Hepatic stellate cell (primary cell): ENCODE results near the gene IZUMO3.
"Not testable (repeated sequence)": the region's sequence is repeated elsewhere in the genome, so short reads cannot be mapped to it uniquely, and the experiment has no call there.

ENCODE experiments used
- DNase-seq: peaks from one replicate; pipeline ENCODE4 v3.0.0; 2011; ENCODE audit warnings: low spot score

Gene IZUMO3, protein sequence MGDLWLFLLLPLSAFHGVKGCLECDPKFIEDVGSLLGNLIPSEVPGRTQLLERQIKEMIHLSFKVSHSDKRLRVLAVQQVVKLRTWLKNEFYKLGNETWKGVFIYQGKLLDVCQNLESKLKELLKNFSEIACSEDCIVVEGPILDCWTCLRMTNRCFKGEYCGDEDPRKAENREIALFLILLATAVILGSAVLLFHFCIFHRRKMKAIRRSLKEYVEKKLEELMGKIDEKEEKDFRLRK

GRCh38 chr9:24545847-24546522 lies at the start of gene IZUMO3:
Gene IZUMO3, minus strand, starts transcription at chr9:24545897. Its CDS starts 248 bp downstream, at chr9:24545649.
- no peak for DNase-seq

- DNase-seq, result no peak
Measured at GRCh38 chr9:24594234-24594850, 48.6 kb upstream of the IZUMO3 start.

- no peak for DNase-seq
Measured at GRCh38 chr9:24590432-24590831, 44.7 kb upstream of the IZUMO3 start.

DNA sequence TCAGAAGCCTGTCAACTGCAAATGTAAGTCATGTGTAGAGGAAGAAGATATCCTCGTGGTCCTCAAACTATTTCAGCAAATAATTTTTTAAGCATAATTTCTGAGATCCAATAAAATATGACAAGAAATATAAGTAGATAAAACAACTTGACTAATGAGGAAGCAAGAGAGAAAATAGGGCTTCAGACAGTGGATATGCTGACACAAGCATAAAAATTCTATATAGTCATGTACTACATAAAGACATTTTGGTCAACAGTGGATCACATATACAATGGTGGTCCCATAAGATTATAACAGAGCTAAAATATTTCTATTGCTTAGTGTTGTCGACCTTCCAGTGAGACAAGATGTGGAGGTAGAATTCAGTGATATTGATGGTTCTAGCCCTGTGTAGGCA lies 42.2 kb upstream of the IZUMO3 start:
- DNase-seq, result no peak

DNA sequence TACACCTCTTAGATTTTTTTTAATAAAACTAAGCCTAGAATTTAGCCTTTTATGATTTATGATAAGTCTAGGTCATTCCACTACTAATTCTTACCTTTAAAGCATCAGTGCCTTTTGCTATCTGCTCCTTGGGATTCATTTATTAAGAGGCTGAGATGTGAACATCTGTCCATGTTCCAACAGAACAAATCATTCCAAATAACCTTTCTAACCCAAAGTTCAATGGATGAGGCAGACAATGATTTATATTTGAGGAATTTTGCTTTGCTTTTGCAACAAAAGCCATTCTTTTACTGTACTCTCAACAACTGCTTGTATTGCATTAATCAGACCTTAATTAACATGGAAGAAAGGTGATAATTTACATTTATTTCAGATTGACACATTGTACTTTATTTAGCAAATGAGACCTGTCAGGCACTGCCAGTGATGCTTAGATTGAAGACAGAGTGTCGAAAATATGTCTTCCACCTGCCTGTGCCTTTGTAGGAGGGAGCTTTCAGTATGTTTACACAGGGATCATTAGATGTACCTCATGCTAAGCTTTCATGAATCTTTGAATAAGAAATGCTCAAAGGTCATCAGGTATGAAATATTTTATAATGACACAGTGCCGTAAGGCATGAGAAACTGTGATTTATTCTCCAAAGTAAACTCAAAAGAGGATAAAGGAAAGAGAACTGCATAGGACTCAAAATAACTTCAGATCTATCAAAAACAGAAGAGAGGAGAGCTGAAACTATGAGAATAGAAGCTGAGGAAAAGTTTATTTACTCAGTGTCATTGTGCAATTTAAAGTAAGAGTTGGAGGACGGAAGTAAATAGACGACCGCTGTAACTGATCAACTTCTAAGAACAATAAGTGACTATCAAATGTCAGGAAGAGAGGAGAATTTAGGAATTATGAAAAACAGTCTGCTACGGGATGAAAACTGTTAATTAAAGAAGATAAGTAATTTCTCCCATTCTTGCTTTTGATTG lies 36.7 kb upstream of the IZUMO3 start:
- no peak for DNase-seq

- DNase-seq, result not testable (repeated sequence)
Measured at GRCh38 chr9:24580005-24580404, 34.3 kb upstream of the IZUMO3 start.

DNA sequence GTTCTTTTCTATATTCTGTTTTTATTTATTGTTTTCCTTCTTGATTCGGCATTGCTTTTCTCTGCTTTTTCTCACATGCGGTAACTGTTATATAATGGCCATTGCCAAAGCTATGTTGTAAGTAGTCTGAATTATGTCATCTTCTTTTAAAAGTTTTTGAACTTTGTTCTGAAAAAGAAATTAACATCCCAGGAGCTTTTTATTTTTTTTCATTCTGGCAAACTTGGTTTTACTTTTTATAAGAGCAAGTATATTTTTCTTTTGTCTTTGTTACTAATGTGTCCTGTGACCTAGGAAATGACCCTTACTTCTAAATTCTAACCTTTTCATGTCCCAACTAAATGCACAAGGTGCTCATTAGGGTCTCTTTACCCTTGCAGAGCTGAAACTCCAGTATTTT lies 26.7 kb upstream of the IZUMO3 start:
- DNase-seq, result no peak

GRCh38 chr9:24561957-24562356 lies 16.3 kb upstream of the IZUMO3 start:
- no peak for DNase-seq

DNA sequence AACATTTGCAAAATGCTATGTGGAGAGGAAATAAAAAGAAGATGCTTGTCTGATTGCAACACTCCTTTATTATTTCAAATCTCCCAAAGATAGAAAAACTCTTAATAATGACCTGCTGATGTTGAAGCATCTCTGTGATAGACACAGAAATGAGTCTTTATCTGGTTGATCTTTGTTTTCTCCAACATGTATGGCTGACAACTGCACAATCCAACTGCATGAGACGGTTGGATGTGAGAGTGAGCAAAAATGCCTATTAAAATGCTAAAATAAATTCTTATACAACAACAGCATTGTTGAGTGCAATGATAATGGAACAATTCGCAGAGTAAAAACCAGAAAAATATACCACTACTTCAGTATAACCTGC lies 7.5 kb upstream of the IZUMO3 start:
- no peak for DNase-seq

GRCh38 chr9:24552526-24553182 lies 7.0 kb upstream of the IZUMO3 start:
- no peak for DNase-seq

- DNase-seq, result no peak
Measured at GRCh38 chr9:24545285-24545684, 412 bp downstream of the IZUMO3 start.

DNA sequence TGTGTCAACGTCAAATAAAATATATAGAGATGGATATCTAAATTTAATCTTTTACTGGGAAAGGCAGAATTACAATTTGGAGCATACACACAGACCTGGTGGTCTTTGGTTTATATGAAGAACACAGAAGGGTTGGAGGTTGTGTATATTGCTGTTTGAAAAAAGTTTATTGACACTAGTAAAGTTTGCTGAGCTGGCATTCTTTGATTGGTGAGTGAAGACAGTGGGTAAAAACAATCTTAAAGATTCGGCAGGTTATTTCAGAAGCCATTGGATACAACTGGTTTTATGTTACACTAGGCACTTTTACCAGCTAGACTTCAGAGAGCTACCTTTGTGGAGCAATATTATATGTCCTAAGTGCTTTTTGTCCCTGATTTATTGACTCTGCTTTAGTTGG lies 27.2 kb downstream of the IZUMO3 start:
- no peak for DNase-seq

DNA sequence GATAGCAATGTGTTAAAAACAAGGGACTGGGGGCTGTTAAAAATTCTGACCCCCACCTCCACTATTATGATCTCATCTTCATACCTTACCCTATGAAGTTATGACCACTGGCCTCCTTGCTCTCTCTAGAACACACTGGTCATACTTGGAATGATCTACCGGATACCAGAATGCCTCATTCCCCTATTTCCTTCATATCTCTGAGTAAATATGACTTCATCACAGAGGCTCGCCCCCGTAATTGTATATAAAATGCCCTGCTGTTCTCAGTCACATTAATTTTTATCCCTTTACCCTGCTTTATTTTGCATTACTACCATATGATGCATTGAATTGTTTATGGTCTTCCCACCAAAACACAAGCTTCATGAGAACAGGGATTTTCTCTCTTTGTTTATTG lies 29.2 kb downstream of the IZUMO3 start:
- DNase-seq, result no peak

- no peak for DNase-seq
Measured at GRCh38 chr9:24509850-24510249, 35.8 kb downstream of the IZUMO3 start.

DNA sequence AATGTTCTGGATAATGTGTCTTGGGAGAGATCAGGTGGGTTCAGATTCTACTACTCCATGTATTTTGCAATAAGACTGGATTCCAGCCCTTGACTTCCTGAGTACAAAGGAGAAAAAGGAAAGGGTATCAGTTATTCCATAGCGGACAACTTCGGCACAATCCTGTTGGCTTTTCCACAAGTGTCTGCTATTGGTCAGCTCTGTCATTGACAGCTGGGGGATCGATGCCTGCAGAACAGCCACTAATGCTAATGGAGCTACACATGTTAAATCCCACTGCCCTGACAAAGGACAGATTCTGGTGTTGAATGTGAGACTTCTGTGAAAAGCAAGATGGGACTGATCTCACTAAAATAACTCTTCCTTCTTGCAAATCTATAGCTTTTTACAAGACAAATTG lies 41.2 kb downstream of the IZUMO3 start:
- no peak for DNase-seq

- no peak for DNase-seq
Measured at GRCh38 chr9:24502206-24502937, 43.3 kb downstream of the IZUMO3 start.

GRCh38 chr9:24500761-24501160 lies 44.9 kb downstream of the IZUMO3 start:
- DNase-seq, result no peak

GRCh38 chr9:24498632-24499031 lies 47.1 kb downstream of the IZUMO3 start:
- no peak for DNase-seq

DNA sequence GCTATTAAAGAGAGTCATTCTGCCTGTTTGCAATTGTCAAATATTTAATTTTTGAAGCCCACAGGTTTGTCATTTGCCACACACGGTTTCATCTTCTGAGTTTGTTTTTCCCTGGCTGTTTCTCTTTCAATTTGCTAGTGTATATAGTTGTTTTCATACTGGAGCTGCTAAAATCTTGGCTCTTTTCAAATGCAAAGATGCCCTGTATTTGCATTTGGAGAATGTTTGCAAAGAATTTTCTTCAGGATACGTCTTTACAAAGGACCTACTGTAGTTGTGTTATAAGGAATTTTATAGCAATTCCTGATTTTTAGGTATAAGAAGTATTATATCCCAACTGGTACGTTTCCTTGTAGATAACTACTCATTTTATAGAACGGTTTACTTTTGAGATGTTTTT lies 48.0 kb downstream of the IZUMO3 start:
- DNase-seq, result no peak
